ENCODE results near the gene HSD17B12.

Gene HSD17B12

GRCh38 chr11:43837879-43838278, 157.3 kb downstream of the HSD17B12 start:
- H3K9ac ChIP-seq (ENCODE audit: low read length), result no peak overlapping the region
- H3K27ac ChIP-seq (ENCODE audit: low read length), result no peak overlapping the region
- H3K4me1 ChIP-seq (ENCODE audit: control insufficient read depth, low read depth, low read length), result no peaks in the 10 kb centered on the region
- H3K9me3 ChIP-seq (ENCODE audit: control insufficient read depth, low read depth, low read length), result no peaks in the 10 kb centered on the region
- peaks cover 17% of the 10 kb centered on the region for H3K36me3 ChIP-seq (ENCODE audit: control insufficient read depth, low read depth, low read length)
- H3K4me3 ChIP-seq (ENCODE audit: low read length), result no peak overlapping the region
- no peaks in the 10 kb centered on the region for H3K27me3 ChIP-seq (ENCODE audit: control insufficient read depth, insufficient read depth, low read length)

DNA sequence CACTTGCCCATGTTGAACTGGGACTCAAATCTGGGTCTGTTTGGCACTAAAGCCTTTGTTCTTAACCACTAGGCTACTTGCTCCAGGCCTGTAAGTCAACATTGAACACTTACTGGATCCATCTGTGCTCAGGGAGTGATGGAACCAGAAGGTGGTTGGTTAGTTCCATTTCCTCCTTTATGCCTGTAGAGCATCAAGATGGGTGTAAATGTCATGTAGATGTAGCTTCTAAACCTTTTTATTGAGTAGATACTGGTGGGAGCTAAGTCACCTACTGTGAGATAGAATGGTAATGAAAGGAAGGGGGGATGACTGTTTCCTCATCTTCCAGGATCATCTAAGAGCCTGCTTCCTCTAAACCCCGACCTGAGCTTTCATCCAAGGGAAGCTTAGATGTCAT, 161.5 kb downstream of the HSD17B12 start:
- Histone ChIP-seq H3K36me3 (ENCODE audit: control insufficient read depth, low read depth, low read length) (peaks cover 20% of the 10 kb centered on the region), H3K9me3 (ENCODE audit: control insufficient read depth, low read depth, low read length) (no peaks in the 10 kb centered on the region), H3K27me3 (ENCODE audit: control insufficient read depth, insufficient read depth, low read length) (no peaks in the 10 kb centered on the region), H3K4me3 (ENCODE audit: low read length) (no peak overlapping the region), H3K27ac (ENCODE audit: low read length) (no peak overlapping the region), H3K9ac (ENCODE audit: low read length) (no peak overlapping the region), H3K4me1 (ENCODE audit: control insufficient read depth, low read depth, low read length) (no peaks in the 10 kb centered on the region)

DNA sequence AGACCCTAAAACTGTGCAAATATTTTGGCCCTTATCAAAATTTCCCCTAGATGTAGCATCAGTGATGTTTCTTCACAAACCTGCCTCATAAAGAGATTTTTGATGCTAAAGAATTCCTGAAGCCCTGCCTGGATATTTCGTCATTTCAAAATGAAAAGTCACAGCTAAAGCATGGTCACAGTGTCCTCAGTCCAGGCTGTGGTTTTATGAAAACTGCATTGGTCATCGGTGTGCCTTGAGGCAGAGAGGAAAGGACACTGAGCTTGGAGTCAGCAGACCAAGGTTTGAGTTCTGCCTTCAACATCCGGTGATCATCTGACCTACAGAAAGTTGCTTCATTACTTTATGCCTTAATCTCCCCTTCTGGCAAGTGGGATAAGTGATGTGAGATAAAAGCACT, 165.3 kb downstream of the HSD17B12 start:
- no peak overlapping the region for H3K27ac ChIP-seq (ENCODE audit: low read length)
- peaks cover 5% of the 10 kb centered on the region for H3K36me3 ChIP-seq (ENCODE audit: control insufficient read depth, low read depth, low read length)
- H3K4me1 ChIP-seq (ENCODE audit: control insufficient read depth, low read depth, low read length), result no peaks in the 10 kb centered on the region
- H3K4me3 ChIP-seq (ENCODE audit: low read length), result no peak overlapping the region
- no peak overlapping the region for H3K9ac ChIP-seq (ENCODE audit: low read length)
- H3K9me3 ChIP-seq (ENCODE audit: control insufficient read depth, low read depth, low read length), result no peaks in the 10 kb centered on the region
- H3K27me3 ChIP-seq (ENCODE audit: control insufficient read depth, insufficient read depth, low read length), result no peaks in the 10 kb centered on the region

DNA sequence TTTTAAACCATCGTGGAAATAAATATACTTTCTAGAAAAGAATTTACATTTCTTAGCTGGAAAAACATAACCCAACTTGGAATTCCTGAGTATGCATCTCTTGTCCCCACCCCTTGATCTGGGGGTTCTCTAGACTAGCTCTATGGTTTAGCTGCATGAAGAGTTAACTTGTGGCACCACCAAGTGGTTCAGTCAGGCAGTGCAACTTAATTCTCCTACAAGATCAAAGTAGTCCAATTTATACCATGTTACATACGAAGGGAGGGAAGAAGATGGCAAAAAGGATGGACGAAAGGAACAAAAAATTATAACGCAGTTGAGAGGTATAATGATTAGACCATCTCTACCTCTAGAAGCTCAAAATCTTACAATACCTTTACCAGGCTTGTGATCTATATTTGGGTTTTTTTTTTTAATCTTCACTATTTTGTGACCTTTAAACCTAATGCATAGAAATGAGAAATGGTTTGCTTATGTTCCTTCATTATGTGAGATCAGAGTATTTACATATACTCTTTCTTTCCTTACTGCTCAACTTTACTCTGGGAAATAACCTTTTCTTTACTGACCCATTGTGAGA, 171.6 kb downstream of the HSD17B12 start:
- Histone ChIP-seq H3K4me1 (ENCODE audit: control insufficient read depth, low read depth, low read length) (peaks cover 5% of the 10 kb centered on the region), H3K9me3 (ENCODE audit: control insufficient read depth, low read depth, low read length) (no peaks in the 10 kb centered on the region), H3K36me3 (ENCODE audit: control insufficient read depth, low read depth, low read length) (peaks cover 25% of the 10 kb centered on the region), H3K27me3 (ENCODE audit: control insufficient read depth, insufficient read depth, low read length) (no peaks in the 10 kb centered on the region), H3K27ac (ENCODE audit: low read length) (no peak overlapping the region), H3K9ac (ENCODE audit: low read length) (no peak overlapping the region), H3K4me3 (ENCODE audit: low read length) (no peak overlapping the region)

DNA sequence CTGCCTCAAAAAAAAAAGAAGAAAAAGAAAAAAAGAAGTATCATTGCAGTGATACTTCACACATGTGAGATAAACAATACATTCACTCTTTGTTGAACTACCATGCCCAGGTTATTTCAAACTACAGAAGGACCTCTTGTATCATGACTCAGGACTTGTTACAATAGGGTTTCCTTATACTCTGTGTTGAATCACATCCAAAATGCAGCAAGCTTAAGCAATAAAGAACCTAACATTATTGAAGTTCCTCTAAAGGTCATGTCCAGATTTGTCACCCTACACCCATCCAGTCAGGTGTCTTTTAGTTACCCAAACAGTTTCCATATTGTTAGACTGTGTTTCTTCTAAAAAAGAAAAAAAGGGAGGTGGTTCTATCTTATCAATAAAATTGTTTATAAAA, 173.2 kb downstream of the HSD17B12 start:
- Histone ChIP-seq H3K27ac (ENCODE audit: low read length) (no peak overlapping the region), H3K36me3 (ENCODE audit: control insufficient read depth, low read depth, low read length) (peaks cover 25% of the 10 kb centered on the region), H3K9me3 (ENCODE audit: control insufficient read depth, low read depth, low read length) (no peaks in the 10 kb centered on the region), H3K9ac (ENCODE audit: low read length) (no peak overlapping the region), H3K4me1 (ENCODE audit: control insufficient read depth, low read depth, low read length) (peaks cover 5% of the 10 kb centered on the region), H3K4me3 (ENCODE audit: low read length) (no peak overlapping the region), H3K27me3 (ENCODE audit: control insufficient read depth, insufficient read depth, low read length) (no peaks in the 10 kb centered on the region)

GRCh38 chr11:43856993-43857392, 176.5 kb downstream of the HSD17B12 start:
- H3K9ac ChIP-seq (ENCODE audit: low read length), result no peak overlapping the region
- H3K27ac ChIP-seq (ENCODE audit: low read length), result no peak overlapping the region
- H3K9me3 ChIP-seq (ENCODE audit: control insufficient read depth, low read depth, low read length), result no peaks in the 10 kb centered on the region
- H3K36me3 ChIP-seq (ENCODE audit: control insufficient read depth, low read depth, low read length), result peaks cover 25% of the 10 kb centered on the region
- H3K4me1 ChIP-seq (ENCODE audit: control insufficient read depth, low read depth, low read length), result no peaks in the 10 kb centered on the region
- H3K27me3 ChIP-seq (ENCODE audit: control insufficient read depth, insufficient read depth, low read length), result no peaks in the 10 kb centered on the region
- H3K4me3 ChIP-seq (ENCODE audit: low read length), result no peak overlapping the region

- Histone ChIP-seq H3K9me3 (ENCODE audit: control insufficient read depth, low read depth, low read length) (no peaks in the 10 kb centered on the region), H3K27me3 (ENCODE audit: control insufficient read depth, insufficient read depth, low read length) (no peaks in the 10 kb centered on the region), H3K4me3 (ENCODE audit: low read length) (no peak overlapping the region), H3K4me1 (ENCODE audit: control insufficient read depth, low read depth, low read length) (no peaks in the 10 kb centered on the region), H3K27ac (ENCODE audit: low read length) (no peak overlapping the region), H3K36me3 (ENCODE audit: control insufficient read depth, low read depth, low read length) (peaks cover 2% of the 10 kb centered on the region), H3K9ac (ENCODE audit: low read length) (no peak overlapping the region)
Observed at GRCh38 chr11:43861141-43861540, 180.6 kb downstream of the HSD17B12 start.

- H3K27me3 ChIP-seq (ENCODE audit: control insufficient read depth, insufficient read depth, low read length), result peaks cover 29% of the 10 kb centered on the region
- no peak overlapping the region for H3K9ac ChIP-seq (ENCODE audit: low read length)
- H3K9me3 ChIP-seq (ENCODE audit: control insufficient read depth, low read depth, low read length), result no peaks in the 10 kb centered on the region
- H3K27ac ChIP-seq (ENCODE audit: low read length), result no peak overlapping the region
- no peaks in the 10 kb centered on the region for H3K4me1 ChIP-seq (ENCODE audit: control insufficient read depth, low read depth, low read length)
- H3K36me3 ChIP-seq (ENCODE audit: control insufficient read depth, low read depth, low read length), result no peaks in the 10 kb centered on the region
- H3K4me3 ChIP-seq (ENCODE audit: low read length), result no peak overlapping the region
Observed at GRCh38 chr11:43866520-43866919, 186.0 kb downstream of the HSD17B12 start.

DNA sequence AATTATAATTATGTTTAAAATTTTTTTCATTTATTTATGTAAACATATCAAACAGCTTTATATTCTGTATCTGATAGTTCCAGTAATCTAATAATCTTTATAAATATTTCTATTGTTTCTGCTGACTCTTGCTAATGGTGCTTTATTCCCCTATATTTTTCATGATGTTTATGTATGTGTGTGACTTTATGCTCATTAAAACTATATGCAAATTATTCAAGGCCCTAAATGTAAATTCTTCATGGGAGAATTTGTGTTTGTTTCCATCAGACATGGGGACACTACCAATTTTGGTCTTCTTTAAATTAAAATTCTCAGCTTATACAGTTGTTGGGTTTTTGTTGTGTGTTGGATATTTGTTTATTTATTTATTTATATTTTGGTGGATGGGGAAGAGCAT, 186.4 kb downstream of the HSD17B12 start:
- H3K4me1 ChIP-seq (ENCODE audit: control insufficient read depth, low read depth, low read length), result no peaks in the 10 kb centered on the region
- peaks cover 29% of the 10 kb centered on the region for H3K27me3 ChIP-seq (ENCODE audit: control insufficient read depth, insufficient read depth, low read length)
- no peaks in the 10 kb centered on the region for H3K9me3 ChIP-seq (ENCODE audit: control insufficient read depth, low read depth, low read length)
- H3K27ac ChIP-seq (ENCODE audit: low read length), result no peak overlapping the region
- H3K36me3 ChIP-seq (ENCODE audit: control insufficient read depth, low read depth, low read length), result no peaks in the 10 kb centered on the region
- H3K4me3 ChIP-seq (ENCODE audit: low read length), result no peak overlapping the region
- H3K9ac ChIP-seq (ENCODE audit: low read length), result no peak overlapping the region

DNA sequence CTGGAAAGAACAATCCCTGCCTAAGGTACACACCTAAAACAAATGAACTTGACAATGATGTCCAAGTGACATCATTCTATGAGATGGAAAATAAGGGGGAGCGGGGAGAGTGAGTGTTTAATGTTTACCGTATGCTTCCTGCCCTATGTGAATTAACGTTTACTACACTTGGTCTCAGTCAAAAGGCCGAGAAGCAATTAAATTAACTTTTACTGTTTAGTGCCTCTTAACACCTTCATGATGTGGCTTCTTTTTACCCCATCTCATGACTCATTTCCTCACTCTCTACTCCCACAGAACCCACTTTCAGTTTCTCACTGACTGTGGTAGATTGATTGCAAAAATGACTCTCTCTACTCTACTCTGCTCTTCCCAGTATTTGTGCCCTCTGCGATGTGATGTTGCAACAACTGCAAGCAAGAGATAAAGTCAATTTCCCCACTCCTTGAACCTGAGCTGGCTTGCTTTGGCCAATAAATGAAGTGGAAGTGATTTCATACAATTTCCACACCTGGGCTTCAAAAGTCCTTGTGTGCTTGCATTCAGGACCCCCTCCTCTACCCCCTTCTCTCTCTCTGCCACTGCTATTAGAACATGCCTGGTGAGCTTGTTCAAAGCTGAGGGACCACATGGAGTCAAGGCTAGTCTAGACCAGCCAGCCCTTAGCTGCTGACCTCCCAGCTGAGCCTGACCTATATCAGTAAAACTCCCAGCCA, 188.5 kb downstream of the HSD17B12 start:
- H3K36me3 ChIP-seq (ENCODE audit: control insufficient read depth, low read depth, low read length), result no peaks in the 10 kb centered on the region
- peaks cover 43% of the 10 kb centered on the region for H3K27me3 ChIP-seq (ENCODE audit: control insufficient read depth, insufficient read depth, low read length)
- no peaks in the 10 kb centered on the region for H3K9me3 ChIP-seq (ENCODE audit: control insufficient read depth, low read depth, low read length)
- H3K4me3 ChIP-seq (ENCODE audit: low read length), result no peak overlapping the region
- H3K9ac ChIP-seq (ENCODE audit: low read length), result no peak overlapping the region
- no peak overlapping the region for H3K27ac ChIP-seq (ENCODE audit: low read length)
- no peaks in the 10 kb centered on the region for H3K4me1 ChIP-seq (ENCODE audit: control insufficient read depth, low read depth, low read length)

- Histone ChIP-seq H3K27me3 (ENCODE audit: control insufficient read depth, insufficient read depth, low read length) (peaks cover 60% of the 10 kb centered on the region), H3K4me1 (ENCODE audit: control insufficient read depth, low read depth, low read length) (no peaks in the 10 kb centered on the region), H3K36me3 (ENCODE audit: control insufficient read depth, low read depth, low read length) (no peaks in the 10 kb centered on the region), H3K4me3 (ENCODE audit: low read length) (no peak overlapping the region), H3K27ac (ENCODE audit: low read length) (no peak overlapping the region), H3K9me3 (ENCODE audit: control insufficient read depth, low read depth, low read length) (no peaks in the 10 kb centered on the region), H3K9ac (ENCODE audit: low read length) (no peak overlapping the region)
Observed at GRCh38 chr11:43871051-43871450, 190.5 kb downstream of the HSD17B12 start.

GRCh38 chr11:43872995-43873394, 192.5 kb downstream of the HSD17B12 start:
- no peaks in the 10 kb centered on the region for H3K36me3 ChIP-seq (ENCODE audit: control insufficient read depth, low read depth, low read length)

More at GRCh38 chr11:43872995-43873394, 192.5 kb downstream of the HSD17B12 start:
- H3K9ac ChIP-seq (ENCODE audit: low read length), result no peak overlapping the region
- no peaks in the 10 kb centered on the region for H3K9me3 ChIP-seq (ENCODE audit: control insufficient read depth, low read depth, low read length)
- no peak overlapping the region for H3K4me3 ChIP-seq (ENCODE audit: low read length)
- no peak overlapping the region for H3K27ac ChIP-seq (ENCODE audit: low read length)
- H3K27me3 ChIP-seq (ENCODE audit: control insufficient read depth, insufficient read depth, low read length), result peaks cover 69% of the 10 kb centered on the region
- H3K4me1 ChIP-seq (ENCODE audit: control insufficient read depth, low read depth, low read length), result no peaks in the 10 kb centered on the region
